Transverse colon (tissue), 4 donors: ENCODE measurements around the gene NFASC. TPM values are rescaled to one million over a fixed set of nuclear protein-coding genes. Genes with fewer than 3 reads are reported as not detected.

Source experiments
- DNase-seq: peaks from one replicate; pipeline ENCODE4 v3.0.0-alpha.2; 2019
- H3K27ac ChIP-seq, 4 donors: fragments of 200-600 bp; sonication (generic); 2 replicates each; pipeline ENCODE4 v1.5.1; 2016 to 2018; ENCODE audit warnings: inconsistent platforms in 4 of 4
- H3K27me3 ChIP-seq: fragments of 200-600 bp; sonication (generic); 2 replicates; pipeline ENCODE4 v1.5.1; 2017; ENCODE audit warnings: inconsistent platforms
- H3K36me3 ChIP-seq, 4 donors: fragments of 200-600 bp; sonication (generic); 2 replicates each; pipeline ENCODE4 v1.5.1; 2017 to 2019; ENCODE audit warnings: inconsistent platforms in 4 of 4
- H3K4me1 ChIP-seq, 4 donors: fragments of 200-600 bp; sonication (generic); 2 replicates each; pipeline ENCODE4 v1.5.1; 2017 to 2020; ENCODE audit warnings: inconsistent platforms in 4 of 4
- H3K4me3 ChIP-seq, 4 donors: fragments of 200-600 bp; sonication (generic); 1 replicate in 1 of 4; 2 replicates in 3 of 4; pipeline versions ENCODE4 v1.5.1 to v1.6.1; 2017 to 2019; ENCODE audit warnings: inconsistent platforms in 4 of 4
- H3K9me3 ChIP-seq, 2 donors: fragments of 200-600 bp; sonication (generic); 2 replicates each; pipeline ENCODE4 v1.5.1; 2017 to 2019; ENCODE audit warnings: inconsistent platforms in 2 of 2
- EP300 ChIP-seq: sonication (generic); formaldehyde crosslinking; IDR thresholded peaks from one replicate; pipeline ENCODE4 v1.6.1; 2017; ENCODE audit warnings: antibody characterized with exemption, low read depth
- POLR2A ChIP-seq: fragments of 450-650 bp; IDR thresholded peaks from one replicate; pipeline ENCODE4 v1.6.1; 2016; ENCODE audit warnings: antibody characterized with exemption, mild to moderate bottlenecking, moderate library complexity
- POLR2AphosphoS5 ChIP-seq, 3 donors: sonication (generic); formaldehyde crosslinking; IDR thresholded peaks; one replicate each; pipeline ENCODE4 v1.6.1; 2016; ENCODE audit warnings: antibody characterized with exemption in 3 of 3
- WGBS, 2 donors: methylation state at CpG; one replicate each; pipeline ENCODE4 v1.1.5; 2018; ENCODE audit warnings: low coverage in 1 of 2; 5-methylcytosine and 5-hydroxymethylcytosine counted together
- in situ Hi-C, 4 donors: fragments of 200-750 bp; cut with MboI; loops; one replicate each; pipeline versions ENCODE4 v1.15.0 to v1.15.1; 2017; ENCODE audit warnings: low sequenced_read_pairs in 3 of 4, low pct_ligation_motif_present in 1 of 4, low pct_unique_long_range_greater_than_20kb in 1 of 4
- intact Hi-C: fragments of 100-400 bp; cut with DNase I; formaldehyde crosslinking; loops from one replicate; pipeline ENCODE4 v1.15.1; 2023; ENCODE audit warnings: low total_unique reads
- total RNA-seq, 4 donors: library from RNA; depleted of rRNA; stranded (reverse); fragments of >200 nt; gene quantifications; one replicate each; pipeline ENCODE4 v1.1.0, GENCODE V29; 2016
- TF ChIP-seq, protein P1 (sequence below), 5 experiments: fragments of 200-600 bp in 3 of 5; fragments of 450-650 bp in 2 of 5; sonication (generic) in 3 of 5; IDR thresholded peaks; 1 replicate in 2 of 5; 2 replicates in 3 of 5; pipeline ENCODE4 v1.5.1; 2016 to 2017; ENCODE audit warnings: antibody characterized with exemption in 5 of 5, inconsistent platforms in 3 of 5, mild to moderate bottlenecking in 2 of 5, moderate library complexity in 1 of 5

NFASC gene
- total RNA-seq, 4 donors from 2014 or later: 11.3 to 48.8 (median 13.4) TPM

DNA sequence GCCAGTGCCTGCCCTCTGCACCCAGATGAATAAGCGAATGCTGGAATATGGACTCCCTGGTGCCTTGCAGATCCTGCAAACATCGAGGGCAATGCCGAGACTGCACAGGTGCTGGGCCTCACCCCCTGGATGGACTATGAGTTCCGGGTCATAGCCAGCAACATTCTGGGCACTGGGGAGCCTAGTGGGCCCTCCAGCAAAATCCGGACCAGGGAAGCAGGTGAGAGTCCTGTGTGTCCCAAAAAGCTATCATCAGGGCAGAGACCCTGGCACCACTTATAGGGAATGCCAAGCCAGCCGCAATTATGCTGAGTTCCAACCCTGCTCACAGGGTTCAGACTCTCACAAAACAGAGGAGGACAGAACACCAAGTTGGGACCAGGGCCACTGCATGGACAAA lies 196.4 kb downstream of the NFASC start:
- intact Hi-C loops: no loop called here
- Histone ChIP-seq H3K27me3 (no peaks in the 10 kb centered on the region), H3K27ac (no peak overlapping the region), H3K9me3 (no peaks in the 10 kb centered on the region), H3K36me3 (no peaks in the 10 kb centered on the region), H3K4me1 (no peaks in the 10 kb centered on the region), H3K4me3 (no peak overlapping the region)
- TF ChIP-seq EP300: no peak
- TF ChIP-seq POLR2A: no peak
- TF ChIP-seq, protein P1, sequence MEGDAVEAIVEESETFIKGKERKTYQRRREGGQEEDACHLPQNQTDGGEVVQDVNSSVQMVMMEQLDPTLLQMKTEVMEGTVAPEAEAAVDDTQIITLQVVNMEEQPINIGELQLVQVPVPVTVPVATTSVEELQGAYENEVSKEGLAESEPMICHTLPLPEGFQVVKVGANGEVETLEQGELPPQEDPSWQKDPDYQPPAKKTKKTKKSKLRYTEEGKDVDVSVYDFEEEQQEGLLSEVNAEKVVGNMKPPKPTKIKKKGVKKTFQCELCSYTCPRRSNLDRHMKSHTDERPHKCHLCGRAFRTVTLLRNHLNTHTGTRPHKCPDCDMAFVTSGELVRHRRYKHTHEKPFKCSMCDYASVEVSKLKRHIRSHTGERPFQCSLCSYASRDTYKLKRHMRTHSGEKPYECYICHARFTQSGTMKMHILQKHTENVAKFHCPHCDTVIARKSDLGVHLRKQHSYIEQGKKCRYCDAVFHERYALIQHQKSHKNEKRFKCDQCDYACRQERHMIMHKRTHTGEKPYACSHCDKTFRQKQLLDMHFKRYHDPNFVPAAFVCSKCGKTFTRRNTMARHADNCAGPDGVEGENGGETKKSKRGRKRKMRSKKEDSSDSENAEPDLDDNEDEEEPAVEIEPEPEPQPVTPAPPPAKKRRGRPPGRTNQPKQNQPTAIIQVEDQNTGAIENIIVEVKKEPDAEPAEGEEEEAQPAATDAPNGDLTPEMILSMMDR (IDR thresholded peaks at IDR 0.05): no peak
- 94% methylated on average over 6 of the region's 6 CpGs; no CpG with 5 or more reads in 1 of the 2 donors for WGBS, 2 donors
- no peak for DNase-seq
- in situ Hi-C loops: no loop called here

DNA sequence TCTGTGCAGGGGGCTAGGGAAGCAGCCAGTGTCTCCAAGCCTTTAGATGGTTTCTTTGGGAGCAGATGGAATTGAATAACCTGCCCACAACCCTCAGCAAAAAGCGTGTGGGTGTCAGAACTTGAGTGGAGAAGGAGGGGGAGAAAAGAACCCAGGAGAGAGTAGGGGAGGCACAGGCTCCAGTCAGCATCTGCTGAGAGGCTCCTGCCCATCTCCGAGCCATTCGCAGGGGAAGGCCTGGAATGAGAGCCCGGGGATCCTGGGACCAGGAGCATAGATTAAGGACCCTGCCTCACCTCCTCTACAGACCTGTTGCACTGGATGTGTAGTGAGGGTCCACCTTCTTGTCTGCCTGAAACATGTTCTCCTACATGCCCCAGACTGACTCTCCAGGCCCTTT lies 197.3 kb downstream of the NFASC start:
- in situ Hi-C loops (no loop called here), intact Hi-C loops (no loop called here)
- 65 to 94% methylated on average over 4 of the region's 4 CpGs for WGBS, 2 donors
- H3K9me3 ChIP-seq: no peaks in the 10 kb centered on the region
- no peak overlapping the region for H3K27ac ChIP-seq
- TF ChIP-seq EP300 (no peak), POLR2A (no peak), POLR2AphosphoS5 (IDR thresholded peaks at IDR 0.05) (no peak)
- TF ChIP-seq, protein P1 (IDR thresholded peaks at IDR 0.05): no peak
- H3K36me3 ChIP-seq: no peaks in the 10 kb centered on the region
- H3K4me3 ChIP-seq: no peak overlapping the region
- DNase-seq: no peak
- no peaks in the 10 kb centered on the region for H3K27me3 ChIP-seq
- H3K4me1 ChIP-seq: no peaks in the 10 kb centered on the region

DNA sequence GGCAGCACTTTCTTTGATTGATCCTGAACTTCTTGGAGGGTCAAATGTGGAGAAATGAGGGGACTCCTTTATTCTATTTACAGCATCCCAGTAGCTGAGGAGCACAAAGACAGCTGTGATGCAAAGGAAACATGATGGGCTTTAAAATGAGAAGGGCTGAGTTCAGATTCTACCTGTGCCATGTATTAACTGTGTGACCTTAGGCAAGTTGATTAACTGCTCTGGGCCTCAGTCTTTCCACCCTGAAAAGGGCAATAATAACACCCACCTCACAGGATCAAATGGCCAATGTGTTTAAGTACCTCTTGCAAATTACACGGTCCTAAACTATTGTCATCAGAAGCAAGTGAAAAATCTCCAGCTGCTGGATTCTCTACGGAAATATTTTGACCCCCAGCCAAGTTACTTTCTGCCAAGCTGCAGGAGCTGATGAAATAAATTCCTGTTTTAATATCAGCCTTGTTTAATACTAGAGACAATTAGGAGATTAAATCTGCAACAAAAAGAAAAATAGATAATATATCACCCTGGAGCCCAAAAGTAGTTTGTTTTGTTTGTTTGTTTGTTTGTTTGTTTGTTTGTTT lies 197.9 kb downstream of the NFASC start:
- no peaks in the 10 kb centered on the region for H3K9me3 ChIP-seq
- no peak for DNase-seq
- no peak overlapping the region for H3K27ac ChIP-seq
- no peaks in the 10 kb centered on the region for H3K4me1 ChIP-seq
- in situ Hi-C loops (no loop called here), intact Hi-C loops (no loop called here)
- WGBS, 2 donors: 14 to 39% methylated on average over 2 of the region's 2 CpGs
- H3K4me3 ChIP-seq: no peak overlapping the region
- TF ChIP-seq POLR2A: no peak
- no peak for TF ChIP-seq POLR2AphosphoS5 (IDR thresholded peaks at IDR 0.05)
- TF ChIP-seq EP300: no peak
- TF ChIP-seq, protein P1 (IDR thresholded peaks at IDR 0.05): no peak
- no peaks in the 10 kb centered on the region for H3K27me3 ChIP-seq
- no peaks in the 10 kb centered on the region for H3K36me3 ChIP-seq

DNA sequence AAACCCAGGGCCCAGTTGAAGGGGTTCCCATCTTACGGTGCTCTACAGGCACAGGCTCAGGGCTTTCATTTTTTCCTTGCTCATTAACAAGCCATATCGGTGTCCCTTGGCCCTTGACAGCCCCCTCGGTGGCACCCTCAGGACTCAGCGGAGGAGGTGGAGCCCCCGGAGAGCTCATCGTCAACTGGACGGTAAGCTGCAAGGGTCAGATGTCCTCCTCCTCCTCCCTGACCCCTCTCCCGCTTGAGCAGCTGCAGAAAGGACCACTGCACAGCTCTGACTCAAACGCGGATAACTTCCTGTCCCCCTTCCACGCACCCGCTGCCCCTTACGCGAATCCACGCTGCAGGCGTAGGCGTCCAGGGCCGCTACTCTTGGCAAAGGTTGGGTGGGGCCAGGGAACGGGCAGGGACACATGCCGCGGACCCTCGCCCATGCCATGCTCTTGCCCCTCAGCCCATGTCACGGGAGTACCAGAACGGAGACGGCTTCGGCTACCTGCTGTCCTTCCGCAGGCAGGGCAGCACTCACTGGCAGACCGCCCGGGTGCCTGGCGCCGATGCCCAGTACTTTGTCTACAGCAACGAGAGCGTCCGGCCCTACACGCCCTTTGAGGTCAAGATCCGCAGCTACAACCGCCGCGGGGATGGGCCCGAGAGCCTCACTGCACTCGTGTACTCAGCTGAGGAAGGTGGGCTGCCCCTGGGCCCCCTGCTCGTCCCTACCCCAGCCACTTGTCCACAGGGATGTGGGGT lies 198.9 kb downstream of the NFASC start:
- Histone ChIP-seq H3K4me1 (no peaks in the 10 kb centered on the region), H3K9me3 (no peaks in the 10 kb centered on the region), H3K4me3 (no peak overlapping the region), H3K36me3 (no peaks in the 10 kb centered on the region), H3K27me3 (no peaks in the 10 kb centered on the region), H3K27ac (no peak overlapping the region)
- intact Hi-C loops: no loop called here
- no peak for DNase-seq
- in situ Hi-C loops: no loop called here
- WGBS, 2 donors: 89% methylated on average over 42 of the region's 42 CpGs; no CpG with 5 or more reads in 1 of the 2 donors
- TF ChIP-seq, protein P1 (IDR thresholded peaks at IDR 0.05): no peak
- TF ChIP-seq EP300: no peak
- no peak for TF ChIP-seq POLR2A
- no peak for TF ChIP-seq POLR2AphosphoS5 (IDR thresholded peaks at IDR 0.05)
